Activated naive CD4-positive, alpha-beta T cell treated with anti-CD3 and anti-CD28 coated beads, Interleukin-2, amount 10 ng/mL, durations not matched to agents 7 days and 5 days (primary cell): ENCODE results near the gene METTL14.

ENCODE experiments used
- CTCF ChIA-PET: fragments of 350-600 bp; sonication (Branson Sonifier 250); formaldehyde crosslinking; loops from one replicate; lab custom pipeline; 2021; ENCODE audit warnings: antibody characterized with exemption; lab: Charles Lee
- DNase-seq: peaks from one replicate; pipeline ENCODE4 v3.0.0-alpha.2; 2020
- H3K27ac Mint-ChIP-seq: one replicate; pipeline ENCODE4 v1.8.0; 2021; ENCODE audit warnings: mild to moderate bottlenecking, moderate library complexity, mixed read lengths
- H3K27me3 Mint-ChIP-seq: one replicate; pipeline ENCODE4 v1.8.0; 2021; ENCODE audit warnings: mild to moderate bottlenecking, mixed read lengths
- H3K36me3 Mint-ChIP-seq: one replicate; pipeline ENCODE4 v1.8.0; 2021; ENCODE audit warnings: mixed read lengths
- H3K4me1 Mint-ChIP-seq: one replicate; pipeline ENCODE4 v1.8.0; 2021; ENCODE audit warnings: mixed read lengths
- H3K4me3 Mint-ChIP-seq: one replicate; pipeline ENCODE4 v1.8.0; 2021; ENCODE audit warnings: mild to moderate bottlenecking, moderate library complexity, mixed read lengths
- H3K9me3 Mint-ChIP-seq: one replicate; pipeline ENCODE4 v1.8.0; 2021; ENCODE audit warnings: mixed read lengths

Gene METTL14

DNA sequence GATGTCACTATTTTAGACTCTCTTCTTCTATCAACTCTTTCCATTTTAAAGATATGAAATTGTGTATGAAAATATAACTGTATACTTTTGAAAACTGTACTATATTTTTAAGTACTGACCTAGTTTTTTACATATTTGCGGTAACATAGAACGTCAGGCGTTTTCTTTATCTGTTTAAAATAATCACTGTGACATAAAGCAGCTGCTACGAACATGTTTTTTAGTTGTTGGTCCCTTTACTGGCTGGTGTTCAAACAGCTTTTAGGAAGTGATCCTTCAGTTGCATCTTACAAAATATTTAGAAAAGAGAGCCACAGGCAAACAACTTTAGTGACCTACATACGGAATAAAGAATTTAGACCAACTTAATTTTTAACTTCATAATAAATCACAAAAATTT lies 73.1 kb downstream of the METTL14 start:
- Mint-ChIP-seq H3K4me1 (no peaks in the 10 kb centered on the region), H3K36me3 (peaks cover 11% of the 10 kb centered on the region), H3K4me3 (no peak overlapping the region), H3K9me3 (no peaks in the 10 kb centered on the region), H3K27ac (no peak overlapping the region), H3K27me3 (no peaks in the 10 kb centered on the region)
- no peak for DNase-seq
- CTCF ChIA-PET = interaction anchor here (0.6 to 1.0 kb wide), 3 partner anchors 13 to 69 kb away, joined by 3 read pairs; no protein-coding TSS in a partner anchor

DNA sequence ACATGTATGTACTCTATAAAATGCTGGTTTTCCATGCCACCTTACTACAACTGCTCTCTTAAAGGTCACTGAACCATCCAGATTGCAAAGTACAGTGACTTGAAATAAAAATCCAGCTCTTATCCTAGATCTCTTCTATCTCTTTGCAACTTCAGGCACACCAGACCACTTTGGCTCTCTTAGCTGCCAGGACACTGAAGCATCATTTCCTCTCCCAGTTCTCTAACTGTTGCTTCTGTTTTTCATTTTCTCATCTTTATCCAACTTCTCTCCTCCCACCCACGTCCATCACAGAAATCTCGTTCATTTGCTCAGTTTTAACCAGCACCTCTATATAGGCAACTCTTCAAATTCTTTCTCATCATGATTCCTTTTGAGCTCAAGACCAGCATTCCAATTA lies 74.3 kb downstream of the METTL14 start:
- Mint-ChIP-seq H3K27me3 (no peaks in the 10 kb centered on the region), H3K4me3 (no peak overlapping the region), H3K4me1 (no peaks in the 10 kb centered on the region), H3K36me3 (peaks cover 18% of the 10 kb centered on the region), H3K27ac (no peak overlapping the region), H3K9me3 (no peaks in the 10 kb centered on the region)
- CTCF ChIA-PET = no interaction called here
- no peak for DNase-seq

DNA sequence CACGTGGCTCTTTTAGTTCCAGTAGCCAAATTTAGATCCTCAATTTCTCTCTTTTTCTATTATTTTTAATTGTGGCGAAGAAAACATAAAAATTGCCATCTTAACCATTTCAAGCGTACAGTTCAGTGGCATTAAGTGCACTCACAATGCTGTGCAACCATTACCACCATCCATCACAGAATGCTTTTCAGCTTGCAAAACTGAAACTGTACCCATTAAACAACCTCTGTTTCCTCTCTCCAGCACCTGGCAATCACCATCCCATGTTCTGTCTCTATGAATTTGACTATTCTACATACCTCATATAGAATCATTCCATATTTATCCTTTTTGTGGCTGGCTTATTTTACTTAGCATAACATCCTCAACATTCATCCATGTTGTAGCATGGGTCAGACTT lies 74.9 kb downstream of the METTL14 start:
- peaks cover 17% of the 10 kb centered on the region for H3K36me3 Mint-ChIP-seq
- H3K27ac Mint-ChIP-seq = no peak overlapping the region
- H3K9me3 Mint-ChIP-seq = no peaks in the 10 kb centered on the region
- CTCF ChIA-PET = no interaction called here
- H3K4me1 Mint-ChIP-seq = no peaks in the 10 kb centered on the region
- H3K27me3 Mint-ChIP-seq = no peaks in the 10 kb centered on the region
- H3K4me3 Mint-ChIP-seq = no peak overlapping the region
- no peak for DNase-seq

DNA sequence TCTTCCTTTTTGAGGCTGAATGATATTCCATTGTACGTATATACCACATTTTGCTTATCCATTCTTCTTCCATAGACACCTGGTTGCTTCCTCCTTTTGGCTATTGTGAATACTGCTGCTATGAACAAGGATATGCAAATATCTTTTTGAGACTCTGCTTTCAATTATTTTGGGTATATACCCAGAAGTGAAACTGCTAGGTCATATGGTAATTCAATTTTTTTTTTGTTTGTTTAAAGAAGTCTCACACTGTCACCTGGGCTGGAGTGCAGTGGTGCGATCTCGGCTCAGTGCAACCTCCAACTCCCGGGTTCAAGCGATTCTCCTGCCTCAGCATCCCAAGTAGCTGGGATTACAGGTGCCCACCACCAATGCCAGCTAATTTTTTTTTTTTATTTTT lies 75.3 kb downstream of the METTL14 start:
- H3K27me3 Mint-ChIP-seq = no peaks in the 10 kb centered on the region
- peaks cover 16% of the 10 kb centered on the region for H3K36me3 Mint-ChIP-seq
- no peak overlapping the region for H3K27ac Mint-ChIP-seq
- CTCF ChIA-PET = no interaction called here
- H3K4me3 Mint-ChIP-seq = no peak overlapping the region
- H3K9me3 Mint-ChIP-seq = no peaks in the 10 kb centered on the region
- H3K4me1 Mint-ChIP-seq = no peaks in the 10 kb centered on the region
- DNase-seq = no peak

DNA sequence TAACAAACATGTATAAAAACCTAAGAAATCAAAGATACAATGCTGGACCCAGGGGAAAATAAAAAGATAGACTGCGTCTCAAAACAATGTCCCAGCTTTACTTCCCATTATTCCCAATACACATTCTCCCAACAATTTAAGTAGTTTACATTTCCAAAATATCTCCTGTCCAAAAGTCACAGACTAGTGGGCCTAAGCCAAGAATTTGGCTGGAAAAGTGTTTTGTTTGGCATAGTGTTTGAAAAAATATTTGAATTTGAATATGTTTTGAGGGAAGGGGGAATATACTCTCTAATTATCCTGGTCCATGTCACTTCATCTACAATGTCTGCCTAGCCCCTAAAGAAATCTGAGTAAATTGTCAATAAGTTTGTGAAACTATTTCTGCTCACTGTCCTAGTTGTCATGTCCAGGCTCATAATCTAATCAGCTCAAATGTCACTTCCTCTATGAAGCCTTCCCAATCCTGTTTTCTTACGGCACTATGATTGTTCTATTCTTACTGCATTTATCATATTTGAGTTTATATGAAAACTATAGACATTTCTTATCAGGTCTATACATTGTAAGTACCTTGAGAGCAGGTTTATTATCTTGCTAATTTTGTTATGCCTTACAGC lies 76.3 kb downstream of the METTL14 start:
- Mint-ChIP-seq H3K27me3 (no peaks in the 10 kb centered on the region), H3K4me3 (no peak overlapping the region), H3K27ac (no peak overlapping the region), H3K4me1 (no peaks in the 10 kb centered on the region), H3K9me3 (no peaks in the 10 kb centered on the region), H3K36me3 (peaks cover 14% of the 10 kb centered on the region)
- CTCF ChIA-PET = no interaction called here
- no peak for DNase-seq

DNA sequence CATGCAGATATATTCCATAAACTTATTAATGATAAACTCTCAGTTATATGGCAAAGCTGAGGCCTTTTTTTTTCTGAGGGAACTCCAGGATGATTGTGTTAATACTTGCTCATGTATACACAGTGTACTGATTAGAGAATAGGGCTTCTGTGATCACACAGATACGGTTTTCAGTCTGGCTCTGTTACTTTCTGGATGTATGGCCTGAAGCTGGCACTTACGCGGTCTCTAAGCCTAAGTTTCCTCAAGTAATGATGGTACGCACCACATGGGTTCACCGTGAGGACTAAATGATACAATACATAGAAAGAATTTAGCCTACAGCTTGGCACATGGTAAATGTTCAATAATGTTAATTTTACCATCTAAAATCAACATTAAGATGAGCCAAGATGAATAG lies 77.0 kb downstream of the METTL14 start:
- Mint-ChIP-seq H3K27ac (no peak overlapping the region), H3K36me3 (peaks cover 20% of the 10 kb centered on the region), H3K27me3 (no peaks in the 10 kb centered on the region), H3K4me3 (no peak overlapping the region), H3K9me3 (no peaks in the 10 kb centered on the region), H3K4me1 (no peaks in the 10 kb centered on the region)
- CTCF ChIA-PET = no interaction called here
- DNase-seq = no peak

DNA sequence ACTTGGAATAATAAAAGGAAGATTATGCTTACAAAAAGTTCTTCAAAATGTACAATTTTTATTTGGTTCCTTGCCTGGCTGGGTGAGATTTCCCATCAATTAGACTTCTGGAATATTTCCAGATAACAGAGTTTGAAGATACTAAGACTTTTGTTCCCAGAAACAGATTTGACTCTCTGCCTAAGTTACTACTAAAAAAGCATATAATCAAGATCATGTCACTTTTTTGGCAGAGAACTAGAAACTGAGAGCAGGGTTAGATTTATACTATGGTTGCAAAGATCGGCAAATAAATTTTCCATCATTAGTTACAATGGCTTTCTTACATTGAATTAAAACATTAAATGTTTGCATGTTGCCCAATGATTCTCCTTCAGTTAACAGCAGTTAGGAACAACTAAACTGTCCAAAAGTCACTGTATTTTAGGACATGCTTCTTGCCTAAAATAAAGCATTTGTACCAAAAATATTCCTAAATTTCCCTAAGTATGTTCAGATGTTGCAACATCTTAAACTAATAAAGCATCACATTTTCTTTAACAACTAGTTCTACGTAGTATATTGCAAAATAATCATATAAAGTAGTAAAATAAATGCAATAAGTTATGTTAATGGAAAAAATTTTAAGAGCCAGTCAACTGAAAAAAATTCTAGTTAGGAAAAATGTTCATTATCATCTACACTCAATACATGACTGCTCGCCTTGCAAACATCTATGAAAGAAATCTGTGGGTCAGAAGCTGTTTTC lies 77.7 kb downstream of the METTL14 start:
- CTCF ChIA-PET = no interaction called here
- H3K4me3 Mint-ChIP-seq = no peak overlapping the region
- H3K9me3 Mint-ChIP-seq = no peaks in the 10 kb centered on the region
- H3K27me3 Mint-ChIP-seq = no peaks in the 10 kb centered on the region
- peaks cover 21% of the 10 kb centered on the region for H3K36me3 Mint-ChIP-seq
- no peak for DNase-seq
- no peaks in the 10 kb centered on the region for H3K4me1 Mint-ChIP-seq
- H3K27ac Mint-ChIP-seq = no peak overlapping the region
